ENCODE results near the gene BTBD9. TPM values are rescaled to one million over a fixed set of nuclear protein-coding genes. Genes with fewer than 3 reads are reported as not detected.

The BTBD9 gene
- total RNA-seq, 2 donors from 2014 or later = 30.1 to 45.8 TPM

DNA sequence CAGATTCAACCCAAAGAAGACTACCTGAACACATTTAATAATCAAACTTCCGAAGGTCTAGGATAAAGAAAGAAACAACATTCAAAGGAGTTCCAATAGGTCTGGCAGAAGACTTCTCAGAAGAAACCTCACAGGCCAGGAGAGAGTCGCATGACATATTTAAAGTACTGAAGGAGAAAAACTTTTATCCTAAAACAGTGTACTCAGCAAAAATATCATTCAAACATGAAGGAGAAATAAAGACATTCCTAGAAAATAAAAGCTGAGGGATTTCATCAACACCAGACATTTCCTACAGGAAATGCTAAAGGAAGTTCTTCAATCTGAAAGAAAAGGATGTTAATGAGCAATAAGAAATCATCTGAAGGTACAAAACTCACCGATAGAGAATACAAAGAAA, 108.6 kb downstream of the BTBD9 start:
- Histone ChIP-seq H3K27me3 (replicated peaks; ENCODE audit: insufficient read depth) (no peaks in the 10 kb centered on the region), H3K4me1 (ENCODE audit: control insufficient read depth in 1 of 2, low read depth in 2 of 2) (no peaks in the 10 kb centered on the region), H3K27ac (no peak overlapping the region), H3K36me3 (peaks cover under 1% of the 10 kb centered on the region), H3K9me3 (no peaks in the 10 kb centered on the region), H3K4me3 (no peak overlapping the region)
- no peak for DNase-seq (ENCODE audit: low spot score)
- TF ChIP-seq, protein P1, sequence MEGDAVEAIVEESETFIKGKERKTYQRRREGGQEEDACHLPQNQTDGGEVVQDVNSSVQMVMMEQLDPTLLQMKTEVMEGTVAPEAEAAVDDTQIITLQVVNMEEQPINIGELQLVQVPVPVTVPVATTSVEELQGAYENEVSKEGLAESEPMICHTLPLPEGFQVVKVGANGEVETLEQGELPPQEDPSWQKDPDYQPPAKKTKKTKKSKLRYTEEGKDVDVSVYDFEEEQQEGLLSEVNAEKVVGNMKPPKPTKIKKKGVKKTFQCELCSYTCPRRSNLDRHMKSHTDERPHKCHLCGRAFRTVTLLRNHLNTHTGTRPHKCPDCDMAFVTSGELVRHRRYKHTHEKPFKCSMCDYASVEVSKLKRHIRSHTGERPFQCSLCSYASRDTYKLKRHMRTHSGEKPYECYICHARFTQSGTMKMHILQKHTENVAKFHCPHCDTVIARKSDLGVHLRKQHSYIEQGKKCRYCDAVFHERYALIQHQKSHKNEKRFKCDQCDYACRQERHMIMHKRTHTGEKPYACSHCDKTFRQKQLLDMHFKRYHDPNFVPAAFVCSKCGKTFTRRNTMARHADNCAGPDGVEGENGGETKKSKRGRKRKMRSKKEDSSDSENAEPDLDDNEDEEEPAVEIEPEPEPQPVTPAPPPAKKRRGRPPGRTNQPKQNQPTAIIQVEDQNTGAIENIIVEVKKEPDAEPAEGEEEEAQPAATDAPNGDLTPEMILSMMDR (IDR thresholded peaks at IDR 0.05) = no peak
- no peak for ATAC-seq (ENCODE audit: insufficient number of reproducible peaks, low FRiP score, low read depth)

DNA sequence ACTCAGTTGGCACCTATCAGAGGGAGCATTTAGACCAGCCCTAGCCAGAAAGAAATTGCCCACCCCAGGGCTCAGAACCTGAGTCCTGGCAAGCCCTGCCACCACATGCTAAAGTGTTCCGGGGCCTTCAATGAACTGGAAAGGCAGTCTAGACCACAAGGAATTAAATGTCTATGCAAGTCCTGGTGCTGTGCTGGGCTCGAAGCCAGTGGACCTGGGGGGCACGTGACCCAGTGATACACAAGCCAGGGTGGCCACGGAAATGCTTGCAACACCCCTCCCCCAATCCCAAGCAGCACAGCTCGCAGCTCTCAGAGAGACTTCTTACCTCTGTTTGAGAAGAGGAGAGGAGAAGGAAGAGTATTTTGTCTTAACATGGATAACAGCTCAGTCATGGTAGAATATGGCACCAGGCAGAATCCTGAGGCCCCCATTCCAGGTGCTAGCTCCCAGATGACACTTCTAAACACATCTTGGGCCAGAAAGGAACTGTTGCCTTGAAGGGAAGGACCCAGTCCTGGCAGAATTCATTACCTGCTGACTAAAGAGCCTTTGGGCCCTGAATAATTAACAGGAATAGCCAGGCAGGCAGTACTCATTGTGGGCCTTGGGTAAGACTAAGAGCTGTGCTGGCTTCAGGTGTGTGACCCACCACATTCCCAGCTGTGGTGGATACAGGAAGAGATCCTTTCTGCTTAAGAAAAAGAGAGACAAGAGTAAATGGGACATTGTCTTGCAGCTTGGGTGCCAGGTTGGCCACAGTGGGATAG, 111.3 kb downstream of the BTBD9 start:
- H3K4me1 ChIP-seq (ENCODE audit: control insufficient read depth in 1 of 2, low read depth in 2 of 2) = no peaks in the 10 kb centered on the region
- no peak for ATAC-seq (ENCODE audit: insufficient number of reproducible peaks, low FRiP score, low read depth)
- H3K27me3 ChIP-seq (replicated peaks; ENCODE audit: insufficient read depth) = no peaks in the 10 kb centered on the region
- TF ChIP-seq, protein P1 (IDR thresholded peaks at IDR 0.05) = no peak
- peaks cover 5% of the 10 kb centered on the region for H3K9me3 ChIP-seq
- H3K4me3 ChIP-seq = no peak overlapping the region
- H3K36me3 ChIP-seq = peaks cover 4% of the 10 kb centered on the region
- no peak for DNase-seq (ENCODE audit: low spot score)
- H3K27ac ChIP-seq = no peak overlapping the region

DNA sequence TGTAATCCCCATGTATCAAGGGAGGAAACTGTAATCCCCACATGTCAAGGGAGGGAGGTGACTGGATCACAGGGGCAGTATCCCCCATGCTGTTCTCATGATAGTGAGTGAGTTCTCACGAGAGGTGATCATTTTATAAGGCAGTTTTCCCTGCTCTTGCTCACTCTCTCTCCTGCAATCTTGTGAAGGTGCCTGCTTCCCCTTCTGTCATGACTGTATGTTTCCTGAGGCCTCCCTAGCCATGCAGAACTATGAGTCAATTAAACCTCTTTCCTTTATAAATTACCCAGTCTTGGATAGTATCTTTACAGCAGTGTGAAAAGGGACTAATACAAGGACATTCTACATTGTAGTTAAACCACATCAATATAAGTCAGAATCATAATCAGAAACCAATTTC, 112.4 kb downstream of the BTBD9 start:
- ATAC-seq (ENCODE audit: insufficient number of reproducible peaks, low FRiP score, low read depth) (no peak), DNase-seq (ENCODE audit: low spot score) (no peak)
- H3K27ac ChIP-seq = no peak overlapping the region
- TF ChIP-seq, protein P1 (IDR thresholded peaks at IDR 0.05) = no peak
- peaks cover 5% of the 10 kb centered on the region for H3K9me3 ChIP-seq
- H3K4me3 ChIP-seq = no peak overlapping the region
- peaks cover 3 to 4% of the 10 kb centered on the region in 2 donors for H3K4me1 ChIP-seq (ENCODE audit: control insufficient read depth in 1 of 2, low read depth in 2 of 2)
- H3K27me3 ChIP-seq (replicated peaks; ENCODE audit: insufficient read depth) = no peaks in the 10 kb centered on the region
- peaks cover 4% of the 10 kb centered on the region for H3K36me3 ChIP-seq

DNA sequence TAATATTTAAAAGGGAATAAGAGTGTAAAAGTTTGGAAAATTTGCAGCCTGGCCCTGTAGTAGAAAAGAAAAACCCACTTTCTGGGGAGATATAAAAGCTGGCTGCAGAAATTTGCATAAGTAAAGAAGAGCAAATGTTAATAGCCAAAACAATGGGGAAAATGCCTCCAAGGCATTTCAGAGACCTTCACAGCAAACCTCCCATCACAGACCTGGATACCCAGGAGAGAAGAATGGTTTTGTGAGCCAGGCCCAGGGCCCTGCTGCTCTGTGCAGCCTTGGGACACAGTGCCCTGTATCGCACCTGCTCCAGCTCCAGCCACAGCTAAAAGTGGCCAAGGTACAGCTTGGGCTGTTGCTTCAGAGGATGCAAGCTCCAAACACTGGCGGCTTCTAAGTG, 113.8 kb downstream of the BTBD9 start:
- no peak overlapping the region for H3K27ac ChIP-seq
- peaks cover 4% of the 10 kb centered on the region for H3K36me3 ChIP-seq

DNA sequence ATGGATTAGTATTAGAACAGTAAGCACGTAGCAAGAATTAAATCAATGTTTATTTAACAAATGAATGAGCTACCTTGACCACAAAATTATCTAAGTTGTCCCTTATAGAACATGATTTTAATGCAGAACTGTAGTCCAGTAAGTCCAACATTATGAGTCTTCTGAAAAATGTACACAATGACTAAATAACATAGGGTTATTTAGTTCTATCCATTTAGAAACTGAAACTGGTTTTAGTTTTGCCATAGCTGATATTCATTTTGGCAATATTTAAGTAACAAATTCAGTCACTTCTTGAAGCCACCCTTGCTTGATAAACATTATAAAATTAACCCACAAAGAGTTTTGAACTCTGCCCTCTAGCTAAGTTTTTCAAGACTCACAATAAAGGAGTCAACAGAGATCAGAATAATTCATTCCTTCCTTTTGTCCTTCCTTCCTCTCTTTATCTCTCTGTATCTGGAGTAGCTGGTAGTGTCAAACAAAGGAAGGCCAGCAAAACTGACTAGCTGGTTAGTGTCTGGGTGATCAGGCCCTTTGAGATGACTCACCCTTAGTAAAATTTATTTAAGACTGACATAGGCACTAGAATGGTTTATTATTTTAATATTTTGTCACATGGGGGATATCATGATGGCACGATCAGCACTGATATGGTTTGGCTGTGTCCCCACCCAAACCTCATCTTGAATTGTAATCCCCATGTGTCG, 115.1 kb downstream of the BTBD9 start:
- TF ChIP-seq, protein P1 (IDR thresholded peaks at IDR 0.05) = no peak
- DNase-seq (ENCODE audit: low spot score) (no peak), ATAC-seq (ENCODE audit: insufficient number of reproducible peaks, low FRiP score, low read depth) (no peak)
- H3K4me1 ChIP-seq (ENCODE audit: control insufficient read depth in 1 of 2, low read depth in 2 of 2) = peaks cover 4 to 10% of the 10 kb centered on the region in 2 donors
- no peak overlapping the region for H3K4me3 ChIP-seq
- H3K27ac ChIP-seq = no peak overlapping the region
- H3K9me3 ChIP-seq = peaks cover 5% of the 10 kb centered on the region
- peaks cover 4% of the 10 kb centered on the region for H3K36me3 ChIP-seq
- H3K27me3 ChIP-seq (replicated peaks; ENCODE audit: insufficient read depth) = no peaks in the 10 kb centered on the region

More for the DNA sequence above, 113.8 kb downstream of the BTBD9 start:
- no peaks in the 10 kb centered on the region for H3K27me3 ChIP-seq (replicated peaks; ENCODE audit: insufficient read depth)
- H3K4me3 ChIP-seq = no peak overlapping the region
- H3K4me1 ChIP-seq (ENCODE audit: control insufficient read depth in 1 of 2, low read depth in 2 of 2) = peaks cover 4 to 10% of the 10 kb centered on the region in 2 donors
- peaks cover 5% of the 10 kb centered on the region for H3K9me3 ChIP-seq
- ATAC-seq (ENCODE audit: insufficient number of reproducible peaks, low FRiP score, low read depth) (no peak), DNase-seq (ENCODE audit: low spot score) (no peak)
- TF ChIP-seq, protein P1 (IDR thresholded peaks at IDR 0.05) = no peak

Data from thoracic aorta (tissue), 2 donors.